Spinal cord (tissue), 10 donors: Measurements from ENCODE around the gene SPACA9. TPM values are rescaled to one million over a fixed set of nuclear protein-coding genes. Genes with fewer than 3 reads are reported as not detected.

ENCODE experiments used
- DNase-seq, 6 donors: peaks; one replicate each; pipeline versions ENCODE4 v3.0.0 to v3.0.0-alpha.2; 2013 to 2015; ENCODE audit warnings: low spot score in 6 of 6, low read depth in 4 of 6
- H3K27ac ChIP-seq: one replicate; pipeline ENCODE4 v1.5.1; 2013; ENCODE audit warnings: low read depth, low read length, control low read depth
- H3K27me3 ChIP-seq: one replicate; pipeline ENCODE4 v1.6.1; 2013; ENCODE audit warnings: low read length; ENCODE audit not compliant: control insufficient read depth, insufficient read depth
- H3K36me3 ChIP-seq: one replicate; pipeline ENCODE4 v1.6.1; 2013; ENCODE audit warnings: low read length; ENCODE audit not compliant: control insufficient read depth, insufficient read depth
- H3K4me1 ChIP-seq: one replicate; pipeline ENCODE4 v1.6.1; 2013; ENCODE audit warnings: low read length; ENCODE audit not compliant: control insufficient read depth, insufficient read depth
- H3K4me3 ChIP-seq: one replicate; pipeline ENCODE4 v1.5.1; 2013; ENCODE audit warnings: low read depth, low read length, control low read depth
- H3K9me3 ChIP-seq: one replicate; pipeline ENCODE4 v1.6.1; 2013; ENCODE audit warnings: low read length; ENCODE audit not compliant: control insufficient read depth, insufficient read depth
- WGBS: methylation state at CpG from one replicate; pipeline ENCODE4 v1.1.5; 2013; ENCODE audit warnings: missing lambda C conversion rate; ENCODE audit not compliant: insufficient coverage; 5-methylcytosine and 5-hydroxymethylcytosine counted together
- polyA plus RNA-seq, 2 donors: library from polyadenylated mRNA; unstranded; fragments of 120-200 nt; gene quantifications; one replicate each; pipeline ENCODE4 v1.2.1, GENCODE V29; 2013; ENCODE audit not compliant: insufficient read length in 2 of 2
- total RNA-seq, 2 donors: library from RNA; depleted of rRNA in 1 of 2; stranded (reverse); fragments of 120-200 nt in 1 of 2; fragments of >200 nt in 1 of 2; gene quantifications; one replicate each; pipeline versions ENCODE4 v1.2.3 to v1.2.4, GENCODE V29; 2013 to 2014
- donor health status: healthy.

The SPACA9 gene
- total and polyA plus RNA-seq, 4 donors: 3.4 to 15.1 (median 12.0) TPM

GRCh38 chr9:132861666-132862065 is 17.0 kb upstream of the SPACA9 start:
- DNase-seq: no peak

GRCh38 chr9:132862533-132862932 is 16.2 kb upstream of the SPACA9 start:
- peaks cover 8% of the 10 kb centered on the region for H3K4me1 ChIP-seq
- no peak overlapping the region for H3K4me3 ChIP-seq
- no peak for DNase-seq
- H3K27me3 ChIP-seq: no peaks in the 10 kb centered on the region
- peaks cover 22% of the 10 kb centered on the region for H3K36me3 ChIP-seq
- WGBS: 64% methylated on average over 3 of the region's 6 CpGs
- H3K9me3 ChIP-seq: no peaks in the 10 kb centered on the region
- no peak overlapping the region for H3K27ac ChIP-seq

More at GRCh38 chr9:132861666-132862065, 17.0 kb upstream of the SPACA9 start:
- Histone ChIP-seq H3K27me3 (no peaks in the 10 kb centered on the region), H3K27ac (no peak overlapping the region), H3K4me1 (peaks cover 11% of the 10 kb centered on the region), H3K36me3 (peaks cover 25% of the 10 kb centered on the region), H3K9me3 (no peaks in the 10 kb centered on the region), H3K4me3 (no peak overlapping the region)
- 80% methylated on average over 3 of the region's 3 CpGs for WGBS

GRCh38 chr9:132863096-132863495 is 15.6 kb upstream of the SPACA9 start:
- peaks cover 5% of the 10 kb centered on the region for H3K4me1 ChIP-seq
- peaks cover 17% of the 10 kb centered on the region for H3K36me3 ChIP-seq
- WGBS: 90% methylated on average over 8 of the region's 12 CpGs
- H3K9me3 ChIP-seq: no peaks in the 10 kb centered on the region
- H3K4me3 ChIP-seq: no peak overlapping the region
- no peak overlapping the region for H3K27ac ChIP-seq
- no peak for DNase-seq
- no peaks in the 10 kb centered on the region for H3K27me3 ChIP-seq

GRCh38 chr9:132864277-132864676 is 14.4 kb upstream of the SPACA9 start:
- Histone ChIP-seq H3K36me3 (peaks cover 18% of the 10 kb centered on the region), H3K4me3 (no peak overlapping the region), H3K4me1 (peaks cover 4% of the 10 kb centered on the region), H3K27ac (no peak overlapping the region), H3K9me3 (no peaks in the 10 kb centered on the region), H3K27me3 (no peaks in the 10 kb centered on the region)
- no peak for DNase-seq
- 75% methylated on average over 2 of the region's 2 CpGs for WGBS

GRCh38 chr9:132864691-132865090 is 14.0 kb upstream of the SPACA9 start:
- no peak for DNase-seq
- Histone ChIP-seq H3K9me3 (no peaks in the 10 kb centered on the region), H3K4me1 (peaks cover 4% of the 10 kb centered on the region), H3K4me3 (no peak overlapping the region), H3K36me3 (peaks cover 22% of the 10 kb centered on the region), H3K27me3 (no peaks in the 10 kb centered on the region), H3K27ac (no peak overlapping the region)
- 82% methylated on average over 5 of the region's 8 CpGs for WGBS

GRCh38 chr9:132866898-132867297 is 11.8 kb upstream of the SPACA9 start:
- Histone ChIP-seq H3K27ac (no peak overlapping the region), H3K27me3 (no peaks in the 10 kb centered on the region), H3K9me3 (no peaks in the 10 kb centered on the region), H3K4me3 (no peak overlapping the region), H3K36me3 (peaks cover 24% of the 10 kb centered on the region), H3K4me1 (peaks cover 4% of the 10 kb centered on the region)
- peak in 1 of 6 donors; percentile 75 for DNase-seq
- WGBS: 33% methylated on average over 3 of the region's 8 CpGs

GRCh38 chr9:132869266-132869665 is 9.4 kb upstream of the SPACA9 start:
- no peak for DNase-seq
- Histone ChIP-seq H3K36me3 (peaks cover 11% of the 10 kb centered on the region), H3K4me3 (no peak overlapping the region), H3K27me3 (no peaks in the 10 kb centered on the region), H3K27ac (no peak overlapping the region), H3K4me1 (peaks cover 4% of the 10 kb centered on the region), H3K9me3 (no peaks in the 10 kb centered on the region)
- WGBS: 96% methylated on average over 9 of the region's 9 CpGs

- Histone ChIP-seq H3K9me3 (no peaks in the 10 kb centered on the region), H3K36me3 (peaks cover 14% of the 10 kb centered on the region), H3K27me3 (no peaks in the 10 kb centered on the region), H3K4me3 (no peak overlapping the region), H3K27ac (no peak overlapping the region), H3K4me1 (peaks cover 8% of the 10 kb centered on the region)
- 80% methylated on average over 1 of the region's 7 CpGs for WGBS
- DNase-seq: no peak
Measured at GRCh38 chr9:132873403-132873802, 5.3 kb upstream of the SPACA9 start.

- WGBS: 91% methylated on average over 5 of the region's 5 CpGs
- Histone ChIP-seq H3K27me3 (no peaks in the 10 kb centered on the region), H3K36me3 (peaks cover 4% of the 10 kb centered on the region), H3K27ac (no peak overlapping the region), H3K4me3 (no peak overlapping the region), H3K9me3 (no peaks in the 10 kb centered on the region), H3K4me1 (peaks cover 14% of the 10 kb centered on the region)
- DNase-seq: no peak
Measured at GRCh38 chr9:132875159-132875558, 3.5 kb upstream of the SPACA9 start.

GRCh38 chr9:132876849-132877248 is 1.8 kb upstream of the SPACA9 start:
- Histone ChIP-seq H3K27me3 (no peaks in the 10 kb centered on the region), H3K36me3 (peaks cover 3% of the 10 kb centered on the region), H3K27ac (no peak overlapping the region), H3K4me3 (no peak overlapping the region), H3K4me1 (peaks cover 14% of the 10 kb centered on the region), H3K9me3 (no peaks in the 10 kb centered on the region)
- DNase-seq: no peak
- 93% methylated on average over 3 of the region's 3 CpGs for WGBS
